NT2/D1 (cell line): ENCODE data around the gene TBC1D16.

Experiments
- SUZ12 ChIP-seq: IDR thresholded peaks from 2 replicates; pipeline ENCODE4 v1.6.1; 2011; ENCODE audit not compliant: insufficient read length, insufficient read depth; ENCODE audit errors: extremely low read depth
- YY1 ChIP-seq: IDR thresholded peaks from 2 replicates; pipeline ENCODE4 v1.6.1; 2011; ENCODE audit not compliant: insufficient read length, insufficient read depth
- ZNF274 ChIP-seq: IDR thresholded peaks from 2 replicates; pipeline ENCODE4 v1.6.1; 2011; ENCODE audit warnings: mild to moderate bottlenecking, low read depth, low read length

GRCh38 chr17:79924639-79924976, 111.1 kb downstream of the TBC1D16 start:
- no peak for TF ChIP-seq SUZ12
- TF ChIP-seq ZNF274: no peak
- no peak for TF ChIP-seq YY1
